GM12801 (cell line): ENCODE results near the gene TRAM2.

ENCODE experiments used
- TF ChIP-seq, protein P1 (sequence below): IDR thresholded peaks from one replicate; pipeline ENCODE4 v1.5.1; 2011; ENCODE audit warnings: control low read depth; ENCODE audit not compliant: insufficient read length; ENCODE audit errors: extremely low read depth

The TRAM2 gene

DNA sequence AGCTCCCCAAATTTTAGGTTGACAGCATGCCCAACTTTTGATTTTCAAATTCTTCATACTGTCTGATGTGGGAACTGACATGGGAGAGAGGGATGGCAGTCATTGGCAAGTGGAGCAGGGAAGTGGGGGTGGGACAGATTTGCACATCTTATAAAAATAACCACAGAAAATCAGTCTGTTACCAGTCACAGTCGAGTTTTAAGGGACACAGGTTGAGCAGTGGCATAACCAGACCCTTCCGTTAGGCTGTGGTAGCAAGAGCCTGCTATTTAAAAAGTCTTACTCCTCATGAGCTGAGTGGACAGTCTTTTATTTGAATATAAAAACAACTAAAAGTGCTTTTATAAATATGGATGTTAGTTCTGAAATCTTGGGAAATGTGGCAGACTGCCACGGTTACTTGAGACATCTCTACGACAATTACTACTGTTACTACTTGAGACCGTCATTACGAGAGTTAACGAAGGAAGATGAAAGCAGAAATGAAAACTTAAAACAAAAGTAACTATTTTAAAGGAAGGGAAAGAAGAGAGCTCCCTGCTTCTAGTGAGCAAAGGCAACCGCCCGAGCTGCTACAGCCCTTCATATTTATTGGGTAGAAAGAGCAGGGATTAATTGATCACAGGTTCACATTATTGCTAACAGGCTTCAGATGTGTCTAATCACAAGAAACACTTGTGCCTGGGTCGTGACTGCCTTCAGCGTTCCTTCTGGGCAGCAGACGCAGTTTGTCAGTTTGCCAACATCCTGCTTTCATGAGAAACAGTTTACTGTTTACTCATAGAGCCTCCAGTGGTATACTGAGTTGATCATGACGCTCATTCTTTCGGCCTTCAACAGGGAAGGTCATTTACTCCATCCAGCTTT lies 85.4 kb downstream of the TRAM2 start:
- TF ChIP-seq, protein P1, sequence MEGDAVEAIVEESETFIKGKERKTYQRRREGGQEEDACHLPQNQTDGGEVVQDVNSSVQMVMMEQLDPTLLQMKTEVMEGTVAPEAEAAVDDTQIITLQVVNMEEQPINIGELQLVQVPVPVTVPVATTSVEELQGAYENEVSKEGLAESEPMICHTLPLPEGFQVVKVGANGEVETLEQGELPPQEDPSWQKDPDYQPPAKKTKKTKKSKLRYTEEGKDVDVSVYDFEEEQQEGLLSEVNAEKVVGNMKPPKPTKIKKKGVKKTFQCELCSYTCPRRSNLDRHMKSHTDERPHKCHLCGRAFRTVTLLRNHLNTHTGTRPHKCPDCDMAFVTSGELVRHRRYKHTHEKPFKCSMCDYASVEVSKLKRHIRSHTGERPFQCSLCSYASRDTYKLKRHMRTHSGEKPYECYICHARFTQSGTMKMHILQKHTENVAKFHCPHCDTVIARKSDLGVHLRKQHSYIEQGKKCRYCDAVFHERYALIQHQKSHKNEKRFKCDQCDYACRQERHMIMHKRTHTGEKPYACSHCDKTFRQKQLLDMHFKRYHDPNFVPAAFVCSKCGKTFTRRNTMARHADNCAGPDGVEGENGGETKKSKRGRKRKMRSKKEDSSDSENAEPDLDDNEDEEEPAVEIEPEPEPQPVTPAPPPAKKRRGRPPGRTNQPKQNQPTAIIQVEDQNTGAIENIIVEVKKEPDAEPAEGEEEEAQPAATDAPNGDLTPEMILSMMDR, result no peak

DNA sequence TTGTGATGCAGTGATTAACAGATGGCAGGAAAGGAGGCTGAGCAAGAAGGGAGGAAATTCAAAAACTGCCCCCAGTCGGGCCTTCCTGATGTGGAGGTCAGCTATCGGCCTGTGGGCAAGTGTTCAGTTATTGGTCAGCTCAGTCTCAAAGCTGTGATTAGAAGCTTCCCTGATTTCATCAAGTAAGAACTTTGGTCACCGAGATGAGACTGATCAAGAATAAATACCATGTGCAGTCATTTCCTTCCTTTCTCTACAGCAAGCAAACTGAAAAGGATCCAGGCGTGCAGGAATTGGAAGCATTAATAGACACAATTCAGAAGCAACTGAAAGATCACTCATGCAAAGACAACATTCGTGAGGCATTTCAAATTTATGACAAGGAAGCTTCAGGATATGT lies 87.0 kb downstream of the TRAM2 start:
- TF ChIP-seq, protein P1, result no peak

DNA sequence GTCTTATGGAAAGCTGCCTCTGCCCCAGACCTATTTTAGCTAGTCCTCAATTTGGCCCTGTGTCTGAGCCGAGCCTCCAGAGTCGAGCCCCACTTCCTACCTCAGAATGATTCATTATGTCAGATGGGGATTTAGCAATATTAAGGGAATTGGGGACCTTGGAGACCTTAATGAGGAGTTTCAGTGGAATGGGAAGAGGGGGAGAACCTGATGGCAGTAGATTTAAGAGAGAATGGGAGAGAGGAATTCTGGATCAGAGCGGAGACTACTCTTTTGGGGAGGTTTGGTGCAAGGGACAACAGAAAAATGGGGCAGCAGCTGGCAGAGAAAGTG lies 93.2 kb downstream of the TRAM2 start:
- TF ChIP-seq, protein P1, result no peak

DNA sequence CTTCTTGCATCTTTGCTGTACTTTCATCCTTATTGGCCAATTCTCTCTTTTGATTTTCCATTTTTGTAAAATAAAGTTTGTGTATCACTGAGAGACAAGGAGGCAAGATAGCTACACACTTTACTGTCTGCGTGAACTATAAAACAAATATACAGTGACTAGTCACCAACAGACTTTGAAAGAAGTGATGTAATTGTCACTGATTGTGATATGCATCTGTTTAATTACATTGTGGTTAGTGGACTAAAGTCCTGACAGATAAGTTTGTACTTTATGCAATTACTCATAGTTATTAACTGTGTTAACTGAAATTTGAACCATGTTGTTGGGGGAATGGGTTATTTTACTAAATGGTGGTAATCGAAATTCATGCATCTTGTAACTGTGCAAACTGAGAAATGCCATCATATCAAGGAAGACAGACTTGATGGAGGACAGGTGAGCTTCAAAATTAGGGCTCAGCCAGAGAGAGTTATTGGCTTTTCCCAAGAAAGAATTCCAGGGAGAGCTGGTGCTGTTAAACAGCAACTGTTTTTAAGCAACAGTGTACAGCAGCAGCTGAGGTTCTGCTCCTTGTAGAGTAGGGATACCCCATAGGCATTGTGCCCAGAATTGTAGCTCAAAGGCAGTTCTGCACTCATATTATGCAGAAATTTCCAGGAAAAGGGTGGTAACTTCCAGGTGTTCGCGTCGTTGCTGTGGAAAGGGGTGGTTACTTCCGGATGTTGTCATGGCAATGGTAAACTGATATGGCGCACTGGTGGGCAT lies 93.8 kb downstream of the TRAM2 start:
- TF ChIP-seq, protein P1, result no peak

DNA sequence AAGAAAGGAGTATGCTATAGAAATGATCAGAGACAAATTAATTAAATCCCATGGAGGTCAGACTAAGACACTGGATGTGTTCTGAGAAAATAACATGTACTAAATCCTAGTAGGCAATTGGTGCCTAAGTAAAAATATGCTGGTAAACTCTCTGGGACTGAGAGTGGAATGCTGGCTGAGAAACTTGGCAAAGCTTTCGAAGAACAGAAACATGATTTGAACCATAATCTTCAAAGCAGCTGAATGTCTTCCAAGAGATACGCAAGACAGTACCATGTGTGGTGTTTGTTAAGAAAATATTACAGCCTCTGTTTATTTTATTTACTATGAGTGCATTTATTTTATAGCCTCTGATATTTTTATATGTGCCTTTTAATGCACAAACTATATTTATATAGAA lies 101.6 kb downstream of the TRAM2 start:
- TF ChIP-seq, protein P1, result no peak

DNA sequence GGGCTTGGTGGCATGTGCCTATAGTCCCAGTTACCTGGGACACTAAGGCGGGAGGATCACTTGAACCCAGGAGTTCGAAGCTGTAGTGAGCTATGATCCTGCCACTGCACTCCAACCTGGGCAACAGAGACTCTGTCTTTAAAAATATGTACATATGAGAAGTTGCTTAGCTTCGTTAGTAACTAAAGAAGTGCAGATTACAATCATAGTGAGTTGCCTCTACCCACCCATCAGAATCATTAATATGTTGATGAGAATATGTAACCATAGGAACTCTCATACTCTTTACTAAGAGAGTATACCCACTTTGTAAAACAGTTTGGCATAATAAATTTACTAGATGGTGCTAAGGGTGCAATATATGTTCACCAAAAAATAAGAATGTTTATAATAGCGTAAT lies 102.7 kb downstream of the TRAM2 start:
- TF ChIP-seq, protein P1, result no peak

DNA sequence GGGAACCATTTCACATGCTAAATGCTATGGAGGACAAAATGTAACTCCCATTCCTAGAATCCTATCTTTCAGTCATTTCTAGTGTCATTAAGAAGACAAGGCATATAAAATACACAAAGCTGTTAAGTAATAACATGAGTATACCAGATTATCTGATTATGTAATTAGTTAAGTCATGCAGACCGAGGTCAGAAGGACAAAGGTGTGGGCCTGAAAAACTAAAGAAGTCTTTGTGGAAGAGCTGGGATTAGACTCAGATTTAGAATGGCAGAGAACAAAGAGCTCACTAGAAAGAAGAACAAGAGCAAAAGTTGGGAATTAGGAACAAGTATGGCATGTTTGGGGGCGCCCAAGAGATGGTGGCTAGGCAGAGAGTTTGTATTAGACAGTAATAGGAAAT lies 119.8 kb downstream of the TRAM2 start:
- TF ChIP-seq, protein P1, result no peak
